ENCODE data around the gene CCDC158. TPM values are rescaled to one million over a fixed set of nuclear protein-coding genes. Genes with fewer than 3 reads are reported as not detected.

The CCDC158 gene
- total and polyA plus RNA-seq, 4 donors: 0.99 to 2.9 (median 1.3) TPM

DNA sequence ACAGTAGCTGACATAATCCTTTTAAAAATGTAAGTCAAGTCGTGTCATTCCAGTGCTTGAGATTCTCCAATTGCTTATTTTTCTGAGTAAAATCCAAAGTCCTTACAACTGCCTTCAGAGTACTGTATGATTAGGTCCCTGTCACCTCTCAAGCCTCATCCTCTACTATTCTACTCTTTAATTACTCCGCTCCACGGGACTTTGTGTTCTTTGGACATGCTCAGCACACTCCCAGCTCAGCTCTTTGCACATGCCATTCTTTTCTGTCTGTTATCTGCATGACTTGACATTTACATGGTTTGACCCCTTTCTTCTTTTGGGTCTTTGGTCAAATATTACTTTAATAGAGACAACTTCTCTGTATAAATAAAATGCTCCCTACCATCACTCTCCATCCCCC, 154.3 kb downstream of the CCDC158 start:
- no peaks in the 10 kb centered on the region for H3K27me3 ChIP-seq (ENCODE audit: control insufficient read depth, insufficient read depth, low read length)
- no peak overlapping the region for H3K4me3 ChIP-seq (ENCODE audit: low read depth, low read length)
- no peaks in the 10 kb centered on the region for H3K4me1 ChIP-seq (ENCODE audit: control insufficient read depth, insufficient read depth, low read length)
- no peak for DNase-seq (ENCODE audit: low read depth in 4 of 6, low spot score in 6 of 6)
- WGBS (ENCODE audit: insufficient coverage): 65% methylated on average over 3 of the region's 3 CpGs
- no peak overlapping the region for H3K27ac ChIP-seq (ENCODE audit: low read depth, low read length)
- no peaks in the 10 kb centered on the region for H3K9me3 ChIP-seq (ENCODE audit: control insufficient read depth, insufficient read depth, low read length)
- peaks cover 3% of the 10 kb centered on the region for H3K36me3 ChIP-seq (ENCODE audit: control insufficient read depth, insufficient read depth, low read length)

DNA sequence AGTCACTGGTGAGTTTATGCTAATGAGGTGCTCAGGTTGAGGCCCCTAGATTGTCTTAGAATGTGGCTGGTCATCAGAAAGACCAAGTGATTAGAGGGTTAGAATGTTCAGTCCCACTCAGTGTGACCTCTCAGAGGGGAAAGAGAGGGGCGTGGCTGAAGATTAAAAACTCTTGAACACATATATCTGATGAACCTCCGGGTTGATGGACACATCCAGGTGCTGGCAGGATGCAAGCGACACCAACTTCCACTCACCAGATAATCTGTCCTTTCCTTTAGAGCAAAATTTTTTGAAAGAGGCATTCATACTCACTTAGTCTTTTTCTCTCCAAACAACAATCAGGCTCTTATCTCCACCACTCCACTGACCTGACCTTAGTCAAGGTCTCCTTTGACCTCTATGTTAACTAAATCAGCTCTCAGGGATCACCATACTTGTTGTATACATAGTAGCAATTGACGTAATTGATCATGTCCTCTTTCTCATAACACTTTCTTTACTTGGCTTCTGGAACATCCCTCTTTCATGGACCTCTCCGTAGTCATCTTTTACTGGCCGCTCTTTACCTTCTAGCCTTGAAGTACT, 155.2 kb downstream of the CCDC158 start:
- Histone ChIP-seq H3K27ac (ENCODE audit: low read depth, low read length) (no peak overlapping the region), H3K4me3 (ENCODE audit: low read depth, low read length) (no peak overlapping the region), H3K27me3 (ENCODE audit: control insufficient read depth, insufficient read depth, low read length) (no peaks in the 10 kb centered on the region), H3K9me3 (ENCODE audit: control insufficient read depth, insufficient read depth, low read length) (no peaks in the 10 kb centered on the region), H3K4me1 (ENCODE audit: control insufficient read depth, insufficient read depth, low read length) (no peaks in the 10 kb centered on the region), H3K36me3 (ENCODE audit: control insufficient read depth, insufficient read depth, low read length) (peaks cover 3% of the 10 kb centered on the region)
- no peak for DNase-seq (ENCODE audit: low read depth in 4 of 6, low spot score in 6 of 6)
- 89% methylated on average over 4 of the region's 6 CpGs for WGBS (ENCODE audit: insufficient coverage)

Small RNAs within 50 kb of the gene (small RNA-seq; reads per million reads assigned to genes)
- not detected for gene RF00278 (ENCODE audit: low replicate concordance)
- gene RNU6-1000P (ENCODE audit: low replicate concordance): not detected

Other genes starting within 250 kb of the CCDC158 start
- 100 to 1,000 TPM; 243 to 326 TPM for gene SCARB2, start 207.3 kb downstream of the CCDC158 start, total RNA-seq
- 100 to 1,000 TPM; 191 to 218 TPM for gene SCARB2, start 207.3 kb downstream of the CCDC158 start, polyA plus RNA-seq (ENCODE audit: insufficient read length in 2 of 2)
- 10 to 100 TPM in 1 of 2 donors, 1 to 10 TPM in 1; 9.4 to 14.8 TPM for gene FAM47E, start 169.4 kb downstream of the CCDC158 start, total RNA-seq
- 1 to 10 TPM; 7.9 to 9.5 TPM for gene FAM47E, start 169.4 kb downstream of the CCDC158 start, polyA plus RNA-seq (ENCODE audit: insufficient read length in 2 of 2)
- gene STBD1, start 114.4 kb downstream of the CCDC158 start, total RNA-seq: 1 to 10 TPM in 1 of 2 donors, under 1 TPM in 1; 0.94 to 3.2 TPM
- 1 to 10 TPM; 1.8 to 2.1 TPM for gene STBD1, start 114.4 kb downstream of the CCDC158 start, polyA plus RNA-seq (ENCODE audit: insufficient read length in 2 of 2)
- gene SHROOM3, start 14.1 kb upstream of the CCDC158 start, total RNA-seq: 10 to 100 TPM; 21.4 to 23.3 TPM
- gene SHROOM3, start 14.1 kb upstream of the CCDC158 start, polyA plus RNA-seq (ENCODE audit: insufficient read length in 2 of 2): 10 to 100 TPM; 11.6 to 17.2 TPM